GM23248 (cell line): ENCODE measurements around the gene TLE6. TPM values are rescaled to one million over a fixed set of nuclear protein-coding genes. Genes with fewer than 3 reads are reported as not detected.
A peak's percentile ranks its signal among the peaks of the same experiment; 100 is the strongest.

ENCODE experiments used
- DNase-seq: peaks from one replicate; pipeline ENCODE4 v3.0.0-alpha.2; 2015
- H2AFZ ChIP-seq: fragments of 200-600 bp; sonication (generic); 2 replicates; pipeline ENCODE4 v1.6.1; 2016; ENCODE audit warnings: antibody characterized with exemption
- H3F3A ChIP-seq: fragments of 200-600 bp; sonication (generic); 2 replicates; pipeline ENCODE4 v1.6.1; 2016; ENCODE audit warnings: mild to moderate bottlenecking, antibody characterized with exemption, mixed run types; ENCODE audit not compliant: insufficient read depth
- H3K27ac ChIP-seq: fragments of 200-600 bp; sonication (generic); 2 replicates; pipeline ENCODE4 v1.5.1; 2016; ENCODE audit warnings: mild to moderate bottlenecking
- H3K27me3 ChIP-seq: fragments of 200-600 bp; sonication (generic); replicated peaks from 2 replicates; pipeline ENCODE4 v1.6.1; 2016; ENCODE audit warnings: mild to moderate bottlenecking; ENCODE audit not compliant: insufficient read depth
- H3K36me3 ChIP-seq: fragments of 200-600 bp; sonication (generic); 2 replicates; pipeline ENCODE4 v1.6.1; 2016; ENCODE audit warnings: low read depth, mild to moderate bottlenecking
- H3K4me1 ChIP-seq: fragments of 200-600 bp; sonication (generic); 2 replicates; pipeline ENCODE4 v1.6.1; 2016; ENCODE audit warnings: mild to moderate bottlenecking; ENCODE audit not compliant: insufficient read depth
- H3K4me2 ChIP-seq: fragments of 200-600 bp; sonication (generic); one replicate; pipeline ENCODE4 v1.6.1; 2016; ENCODE audit warnings: mild to moderate bottlenecking; ENCODE audit not compliant: unreplicated experiment
- H3K4me3 ChIP-seq: fragments of 200-600 bp; sonication (generic); 2 replicates; pipeline ENCODE4 v1.5.1; 2016; ENCODE audit warnings: mild to moderate bottlenecking
- H3K79me2 ChIP-seq: fragments of 200-600 bp; sonication (generic); 2 replicates; pipeline ENCODE4 v1.6.1; 2016; ENCODE audit warnings: mild to moderate bottlenecking; ENCODE audit not compliant: insufficient read depth
- H3K9ac ChIP-seq: fragments of 200-600 bp; sonication (generic); 2 replicates; pipeline ENCODE4 v1.6.1; 2016; ENCODE audit warnings: mild to moderate bottlenecking
- H3K9me2 ChIP-seq: fragments of 200-600 bp; sonication (generic); 2 replicates; pipeline ENCODE4 v1.6.1; 2016; ENCODE audit warnings: mixed run types, mild to moderate bottlenecking, moderate library complexity; ENCODE audit not compliant: insufficient read depth
- H3K9me3 ChIP-seq: fragments of 200-600 bp; sonication (generic); one replicate; pipeline ENCODE4 v1.6.1; 2017; ENCODE audit warnings: low read depth
- H4K20me1 ChIP-seq: fragments of 200-600 bp; sonication (generic); 2 replicates; pipeline ENCODE4 v1.6.0; 2016; ENCODE audit not compliant: insufficient read depth
- EZH2 ChIP-seq: fragments of 200-600 bp; sonication (generic); IDR thresholded peaks from 2 replicates; pipeline ENCODE4 v1.6.1; 2018; ENCODE audit warnings: antibody characterized with exemption, mild to moderate bottlenecking; ENCODE audit not compliant: insufficient read depth, poor library complexity, severe bottlenecking
- EZH2phosphoT487 ChIP-seq: fragments of 200-600 bp; sonication (generic); IDR thresholded peaks from 2 replicates; pipeline ENCODE4 v1.6.1; 2018; ENCODE audit warnings: antibody characterized with exemption, moderate library complexity, mild to moderate bottlenecking, low read depth; ENCODE audit not compliant: insufficient read depth
- WGBS, 2 experiments: methylation state at CpG; one replicate each; pipeline ENCODE4 v1.1.6; 2015 to 2017; ENCODE audit warnings: low lambda C conversion rate in 2 of 2, low coverage in 1 of 2; ENCODE audit errors: missing lambda C conversion rate in 2 of 2; 5-methylcytosine and 5-hydroxymethylcytosine counted together
- in situ Hi-C: fragments of 300-500 bp; cut with MboI; formaldehyde crosslinking; loops from 2 replicates; pipeline ENCODE4 v1.15.0; 2020
- polyA plus RNA-seq: library from polyadenylated mRNA; unstranded; fragments of >200 nt; fragmentation: Nextera tagmentation; extraction: Ambion mirVana; gene quantifications from 2 replicates; pipeline ENCODE4 v1.2.1, GENCODE V29; 2016
- total RNA-seq: library from RNA; depleted of rRNA; stranded (reverse); fragments of >200 nt; shearing (Covaris generic); gene quantifications from 2 replicates; pipeline ENCODE4 v1.2.3, GENCODE V29; 2014

TLE6 gene
- total and polyA plus RNA-seq, 2 experiments from 2014 or later, result 0.21 to 0.65 TPM

- Histone ChIP-seq H3K36me3 (no peaks in the 10 kb centered on the region), H3K9ac (peak overlapping the region; percentile 87), H3K9me2 (no peaks in the 10 kb centered on the region), H3K9me3 (no peaks in the 10 kb centered on the region), H3K4me3 (peak overlapping the region; percentile 98), H3F3A (no peaks in the 10 kb centered on the region), H2AFZ (peak overlapping the region; percentile 89), H4K20me1 (no peaks in the 10 kb centered on the region), H3K27ac (peak overlapping the region; percentile 82; the same call in 1 of the 2 replicates), H3K4me1 (peaks cover 4% of the 10 kb centered on the region; the same call in 1 of the 2 replicates), H3K27me3 (no peaks in the 10 kb centered on the region), H3K79me2 (peaks cover 7% of the 10 kb centered on the region), H3K4me2 (peak overlapping the region; percentile 88)
- TF ChIP-seq EZH2, result no peak
- no peak for TF ChIP-seq EZH2phosphoT487
- 4 to 6% methylated on average over 14 to 23 of the region's 23 CpGs for WGBS, 2 experiments
- in situ Hi-C loops, result no loop called here
- DNase-seq, result no peak
Measured at GRCh38 chr19:2944403-2944774, 33.0 kb upstream of the TLE6 start.

- H3K4me2 ChIP-seq, result peak within 1 kb of the TSS; percentile 88
- H3K27me3 ChIP-seq, result no peaks in the 10 kb centered on the region
- no peaks in the 10 kb centered on the region for H3K9me3 ChIP-seq
- WGBS, 2 experiments, result 1 to 2% methylated on average over 65 to 72 of the region's 74 CpGs
- peak; percentile 99 for DNase-seq
- H3F3A ChIP-seq, result no peaks in the 10 kb centered on the region
- peak within 1 kb of the TSS; percentile 98 for H3K4me3 ChIP-seq
- TF ChIP-seq EZH2phosphoT487 (no peak), EZH2 (no peak)
- H2AFZ ChIP-seq, result peak within 1 kb of the TSS; percentile 89
- H3K9me2 ChIP-seq, result no peaks in the 10 kb centered on the region
- H3K27ac ChIP-seq, result peak within 1 kb of the TSS; percentile 82
- no peaks in the 10 kb centered on the region for H4K20me1 ChIP-seq
- peak within 1 kb of the TSS; percentile 87 for H3K9ac ChIP-seq
- no peaks in the 10 kb centered on the region for H3K36me3 ChIP-seq
- H3K79me2 ChIP-seq, result peaks cover 13% of the 10 kb centered on the region
- in situ Hi-C loops, result no loop called here
- peaks cover 4% of the 10 kb centered on the region; the same call in 1 of the 2 replicates for H3K4me1 ChIP-seq
Measured at GRCh38 chr19:2944775-2945574, 32.4 kb upstream of the TLE6 start, which contains the start of gene ZNF77. Gene ZNF77 (minus strand): TSS chr19:2944971. CDS start chr19:2944840, 131 bp downstream.

GRCh38 chr19:2945575-2946184, 31.7 kb upstream of the TLE6 start:
- TF ChIP-seq EZH2 (no peak), EZH2phosphoT487 (no peak)
- H3K9me2 ChIP-seq, result no peaks in the 10 kb centered on the region
- H3K4me2 ChIP-seq, result peak overlapping the region; percentile 75
- H3K4me1 ChIP-seq, result peaks cover 4% of the 10 kb centered on the region; the same call in 1 of the 2 replicates
- peak overlapping the region; percentile 89 for H2AFZ ChIP-seq
- H4K20me1 ChIP-seq, result no peaks in the 10 kb centered on the region
- H3K79me2 ChIP-seq, result peaks cover 18% of the 10 kb centered on the region
- H3K27me3 ChIP-seq, result no peaks in the 10 kb centered on the region
- peak overlapping the region; percentile 82 for H3K27ac ChIP-seq
- H3K9ac ChIP-seq, result peak overlapping the region; percentile 87
- H3K4me3 ChIP-seq, result peak overlapping the region; percentile 98
- WGBS, 2 experiments, result 29 to 31% methylated on average over 17 of the region's 17 CpGs
- no peaks in the 10 kb centered on the region for H3K9me3 ChIP-seq
- no peaks in the 10 kb centered on the region for H3F3A ChIP-seq
- in situ Hi-C loops, result no loop called here
- peak; percentile 16 for DNase-seq
- no peaks in the 10 kb centered on the region for H3K36me3 ChIP-seq

- Histone ChIP-seq H3K27me3 (no peaks in the 10 kb centered on the region), H3K4me2 (peak overlapping the region; percentile 95), H3K9me3 (no peaks in the 10 kb centered on the region), H3K4me3 (peak overlapping the region; percentile 89), H3K9ac (peak overlapping the region; percentile 93), H3K9me2 (no peaks in the 10 kb centered on the region), H3K36me3 (no peaks in the 10 kb centered on the region), H3F3A (no peaks in the 10 kb centered on the region), H3K4me1 (no peaks in the 10 kb centered on the region), H3K79me2 (peaks cover 18% of the 10 kb centered on the region), H4K20me1 (no peaks in the 10 kb centered on the region), H2AFZ (peak overlapping the region; percentile 77), H3K27ac (peak overlapping the region; percentile 73)
- in situ Hi-C loops, result loop anchor here (10.0 kb wide), 1 partner anchor 215 kb away; no protein-coding TSS in a partner anchor
- 2 to 3% methylated on average over 11 of the region's 11 CpGs for WGBS, 2 experiments
- peak; percentile 32 for DNase-seq
- no peak for TF ChIP-seq EZH2
- no peak for TF ChIP-seq EZH2phosphoT487
Measured at GRCh38 chr19:2949939-2950285, 27.5 kb upstream of the TLE6 start.
